Endothelial cell of umbilical vein (primary cell): ENCODE measurements around the gene DUSP5.

Experiments used
- CTCF ChIP-seq, 2 donors: IDR thresholded peaks; 1 replicate in 1 of 2; 2 replicates in 1 of 2; pipeline ENCODE4 v1.5.1; 2011; ENCODE audit warnings: low read length in 2 of 2, mild to moderate bottlenecking in 2 of 2, moderate library complexity in 2 of 2, control low read depth in 1 of 2, inconsistent platforms in 1 of 2, low read depth in 1 of 2; ENCODE audit not compliant: insufficient read depth in 1 of 2; ENCODE audit errors: extremely low read depth in 1 of 2
- MYC ChIP-seq: IDR thresholded peaks from one replicate; pipeline ENCODE4 v1.6.1; 2011; ENCODE audit warnings: mild to moderate bottlenecking, low read depth, low read length

GRCh38 chr10:110524859-110525232 lies 27.1 kb downstream of the DUSP5 start:
- no peak for TF ChIP-seq CTCF (IDR thresholded peaks at IDR 0.05; ENCODE audit: extremely low read depth in 1 of 2, insufficient read depth in 1 of 2, low read depth in 1 of 2, low read length in 2 of 2)
- TF ChIP-seq MYC = no peak
